Neural progenitor cell (in vitro differentiated cells): Measurements from ENCODE around the gene TUBD1.

Experiments
- EZH2 ChIP-seq: fragments of 200-600 bp; sonication (generic); IDR thresholded peaks from 2 replicates; pipeline ENCODE4 v1.6.1; 2017; ENCODE audit warnings: antibody characterized with exemption, mild to moderate bottlenecking, moderate library complexity
- EZH2phosphoT487 ChIP-seq: fragments of 200-600 bp; sonication (generic); IDR thresholded peaks from 2 replicates; pipeline ENCODE4 v1.6.1; 2017; ENCODE audit warnings: antibody characterized with exemption
- TF ChIP-seq, protein P1 (sequence below): fragments of 200-600 bp; sonication (generic); IDR thresholded peaks from 2 replicates; pipeline ENCODE4 v1.5.1; 2017; ENCODE audit warnings: antibody characterized with exemption, mild to moderate bottlenecking

GRCh38 chr17:59812139-59812538, 80.6 kb downstream of the TUBD1 start:
- TF ChIP-seq EZH2, result no peak
- TF ChIP-seq, protein P1, sequence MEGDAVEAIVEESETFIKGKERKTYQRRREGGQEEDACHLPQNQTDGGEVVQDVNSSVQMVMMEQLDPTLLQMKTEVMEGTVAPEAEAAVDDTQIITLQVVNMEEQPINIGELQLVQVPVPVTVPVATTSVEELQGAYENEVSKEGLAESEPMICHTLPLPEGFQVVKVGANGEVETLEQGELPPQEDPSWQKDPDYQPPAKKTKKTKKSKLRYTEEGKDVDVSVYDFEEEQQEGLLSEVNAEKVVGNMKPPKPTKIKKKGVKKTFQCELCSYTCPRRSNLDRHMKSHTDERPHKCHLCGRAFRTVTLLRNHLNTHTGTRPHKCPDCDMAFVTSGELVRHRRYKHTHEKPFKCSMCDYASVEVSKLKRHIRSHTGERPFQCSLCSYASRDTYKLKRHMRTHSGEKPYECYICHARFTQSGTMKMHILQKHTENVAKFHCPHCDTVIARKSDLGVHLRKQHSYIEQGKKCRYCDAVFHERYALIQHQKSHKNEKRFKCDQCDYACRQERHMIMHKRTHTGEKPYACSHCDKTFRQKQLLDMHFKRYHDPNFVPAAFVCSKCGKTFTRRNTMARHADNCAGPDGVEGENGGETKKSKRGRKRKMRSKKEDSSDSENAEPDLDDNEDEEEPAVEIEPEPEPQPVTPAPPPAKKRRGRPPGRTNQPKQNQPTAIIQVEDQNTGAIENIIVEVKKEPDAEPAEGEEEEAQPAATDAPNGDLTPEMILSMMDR, result no peak
- no peak for TF ChIP-seq EZH2phosphoT487
